22Rv1 (cell line): ENCODE measurements around the gene TCEA3.

Experiments used
- ZFX ChIP-seq: fragments of 450-650 bp; IDR thresholded peaks from 2 replicates; pipeline ENCODE4 v1.6.1; 2017; ENCODE audit warnings: antibody characterized with exemption, borderline replicate concordance
- TF ChIP-seq, protein P1 (sequence below): fragments of 450-650 bp; IDR thresholded peaks from 2 replicates; pipeline ENCODE4 v1.5.1; 2017; ENCODE audit warnings: mild to moderate bottlenecking

DNA sequence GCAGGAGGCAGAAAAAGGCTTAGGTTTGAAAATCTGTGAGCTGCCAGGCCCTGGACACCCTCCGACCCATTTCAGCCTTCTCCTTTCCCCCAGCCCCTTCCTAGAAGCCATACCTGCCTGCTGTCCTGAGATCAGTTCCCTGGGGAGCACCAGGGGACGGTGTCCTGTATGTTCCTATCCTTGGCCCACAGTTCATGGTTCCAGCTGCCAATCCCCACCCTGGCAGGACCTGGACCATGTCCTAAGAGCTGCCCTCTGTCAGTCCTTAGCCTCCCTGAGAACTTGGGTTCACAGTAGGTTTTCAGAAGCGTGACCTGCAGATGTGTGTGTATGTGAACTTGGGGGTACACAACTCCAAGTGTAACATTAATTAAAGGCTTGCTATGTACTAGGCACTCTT is 3.8 kb downstream of the TCEA3 start:
- TF ChIP-seq, protein P1, sequence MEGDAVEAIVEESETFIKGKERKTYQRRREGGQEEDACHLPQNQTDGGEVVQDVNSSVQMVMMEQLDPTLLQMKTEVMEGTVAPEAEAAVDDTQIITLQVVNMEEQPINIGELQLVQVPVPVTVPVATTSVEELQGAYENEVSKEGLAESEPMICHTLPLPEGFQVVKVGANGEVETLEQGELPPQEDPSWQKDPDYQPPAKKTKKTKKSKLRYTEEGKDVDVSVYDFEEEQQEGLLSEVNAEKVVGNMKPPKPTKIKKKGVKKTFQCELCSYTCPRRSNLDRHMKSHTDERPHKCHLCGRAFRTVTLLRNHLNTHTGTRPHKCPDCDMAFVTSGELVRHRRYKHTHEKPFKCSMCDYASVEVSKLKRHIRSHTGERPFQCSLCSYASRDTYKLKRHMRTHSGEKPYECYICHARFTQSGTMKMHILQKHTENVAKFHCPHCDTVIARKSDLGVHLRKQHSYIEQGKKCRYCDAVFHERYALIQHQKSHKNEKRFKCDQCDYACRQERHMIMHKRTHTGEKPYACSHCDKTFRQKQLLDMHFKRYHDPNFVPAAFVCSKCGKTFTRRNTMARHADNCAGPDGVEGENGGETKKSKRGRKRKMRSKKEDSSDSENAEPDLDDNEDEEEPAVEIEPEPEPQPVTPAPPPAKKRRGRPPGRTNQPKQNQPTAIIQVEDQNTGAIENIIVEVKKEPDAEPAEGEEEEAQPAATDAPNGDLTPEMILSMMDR = no peak
- no peak for TF ChIP-seq ZFX
